H1 (cell line): ENCODE results near the gene TMEM151A. TPM values are rescaled to one million over a fixed set of nuclear protein-coding genes. Genes with fewer than 3 reads are reported as not detected.

Experiments
- CTCF ChIA-PET: fragments of 300-600 bp; sonication (Branson Sonifier 250); formaldehyde crosslinking; loops from one replicate; lab custom pipeline; 2021; ENCODE audit not compliant: partially characterized antibody; lab: Charles Lee
- POLR2A ChIA-PET: fragments of 300-600 bp; sonication (Branson Sonifier 250); formaldehyde crosslinking; loops from one replicate; lab custom pipeline; 2021; ENCODE audit warnings: inconsistent platforms; ENCODE audit not compliant: partially characterized antibody; lab: Charles Lee
- DNase-seq, 2 experiments: peaks; one replicate each; pipeline versions ENCODE4 v3.0.0 to v3.0.0-alpha.2; 2010 to 2022; ENCODE audit warnings: low spot score in 2 of 2, low read depth in 1 of 2, mixed read lengths in 1 of 2
- FAIRE-seq: peaks from 2 replicates; lab custom pipeline; 2011; peaks lifted over from hg19 to GRCh38; lab: Jason Lieb, UNC
- H2AFZ ChIP-seq: 2 replicates; pipeline ENCODE4 v1.8.1; 2012; ENCODE audit warnings: low read length, inconsistent platforms
- H2AK5ac ChIP-seq: 2 replicates; pipeline ENCODE4 v1.6.1; 2013; ENCODE audit warnings: low read depth, low read length
- H2BK120ac ChIP-seq: replicated peaks from 2 replicates; pipeline ENCODE3; 2013; ENCODE audit warnings: low read depth, low read length, inconsistent platforms
- H2BK12ac ChIP-seq: 2 replicates; pipeline ENCODE4 v1.6.1; 2013; ENCODE audit warnings: low read depth, low read length
- H2BK15ac ChIP-seq: 2 replicates; pipeline ENCODE4 v1.6.1; 2013; ENCODE audit warnings: low read length
- H2BK20ac ChIP-seq: 2 replicates; pipeline ENCODE4 v1.6.1; 2013; ENCODE audit warnings: low read length
- H2BK5ac ChIP-seq: 2 replicates; pipeline ENCODE4 v1.6.1; 2013; ENCODE audit warnings: low read depth, low read length
- H3K14ac ChIP-seq: 2 replicates; pipeline ENCODE4 v1.6.1; 2013; ENCODE audit warnings: inconsistent platforms; ENCODE audit not compliant: insufficient read length
- H3K18ac ChIP-seq: 2 replicates; pipeline ENCODE4 v1.6.1; 2013; ENCODE audit warnings: low read length; ENCODE audit errors: extremely low read depth
- H3K23ac ChIP-seq: 2 replicates; pipeline ENCODE4 v1.6.1; 2013; ENCODE audit warnings: inconsistent platforms; ENCODE audit not compliant: insufficient read length
- H3K23me2 ChIP-seq: 2 replicates; pipeline ENCODE4 v1.6.1; 2013; ENCODE audit warnings: low read depth, low read length
- H3K27ac ChIP-seq: 2 replicates; pipeline ENCODE4 v1.6.1; 2011; ENCODE audit warnings: low read depth, low read length, inconsistent platforms
- H3K27me3 ChIP-seq, 4 experiments: replicated peaks in 1 of 4; 1 replicate in 1 of 4; 2 replicates in 3 of 4; pipeline versions ENCODE4 v1.6.1 to v1.8.1; 2011 to 2013; ENCODE audit warnings: low read length in 3 of 4, mild to moderate bottlenecking in 3 of 4, inconsistent platforms in 2 of 4, mixed read lengths in 2 of 4, moderate library complexity in 1 of 4; ENCODE audit not compliant: control insufficient read depth in 3 of 4, insufficient read depth in 3 of 4; ENCODE audit errors: extremely low read depth in 1 of 4
- H3K36me3 ChIP-seq, 4 experiments: 2 replicates each; pipeline versions ENCODE4 v1.6.1 to v1.8.1; 2011 to 2013; ENCODE audit warnings: mild to moderate bottlenecking in 4 of 4, low read length in 3 of 4, moderate library complexity in 2 of 4, control low read depth in 1 of 4, inconsistent platforms in 1 of 4; ENCODE audit not compliant: insufficient read depth in 4 of 4, control insufficient read depth in 2 of 4
- H3K4ac ChIP-seq: replicated peaks from 2 replicates; pipeline ENCODE3; 2013; ENCODE audit warnings: low read length, low read depth, mixed read lengths, inconsistent platforms; ENCODE audit not compliant: insufficient read length
- H3K4me1 ChIP-seq, 4 experiments: replicated peaks in 1 of 4; 1 replicate in 1 of 4; 2 replicates in 3 of 4; pipeline versions ENCODE4 v1.6.1 to v1.8.1; 2011 to 2013; ENCODE audit warnings: low read length in 3 of 4, inconsistent platforms in 2 of 4, mixed read lengths in 1 of 4; ENCODE audit not compliant: insufficient read depth in 4 of 4, control insufficient read depth in 3 of 4
- H3K4me2 ChIP-seq, 2 experiments: 2 replicates each; pipeline versions ENCODE4 v1.6.1 to v1.8.1; 2011 to 2013; ENCODE audit warnings: low read depth in 2 of 2, low read length in 2 of 2, control low read depth in 1 of 2, inconsistent platforms in 1 of 2, mild to moderate bottlenecking in 1 of 2; ENCODE audit not compliant: insufficient read depth in 1 of 2
- H3K4me3 ChIP-seq, 4 experiments: fragments of 200-600, 300-600 bp in 1 of 4; sonication (generic), shearing (Covaris generic), sonication (Bioruptor Twin) in 1 of 4; 2 replicates each; pipeline versions ENCODE4 v1.5.1 to v1.8.1; 2011 to 2016; ENCODE audit warnings: low read length in 4 of 4, low read depth in 3 of 4, control low read depth in 2 of 4, inconsistent platforms in 2 of 4, mild to moderate bottlenecking in 2 of 4, mixed read lengths in 1 of 4, moderate library complexity in 1 of 4; ENCODE audit not compliant: insufficient read depth in 2 of 4; ENCODE audit errors: extremely low read depth in 1 of 4
- H3K56ac ChIP-seq: replicated peaks from 2 replicates; pipeline ENCODE3; 2013; ENCODE audit warnings: low read depth, mild to moderate bottlenecking, mixed read lengths, low read length, inconsistent platforms; ENCODE audit not compliant: insufficient read length
- H3K79me1 ChIP-seq: 2 replicates; pipeline ENCODE4 v1.6.1; 2013; ENCODE audit warnings: low read depth, low read length, control low read depth
- H3K79me2 ChIP-seq, 2 experiments: 2 replicates each; pipeline versions ENCODE4 v1.6.1 to v1.8.1; 2012 to 2013; ENCODE audit warnings: low read length in 2 of 2, mild to moderate bottlenecking in 2 of 2, inconsistent platforms in 1 of 2; ENCODE audit not compliant: insufficient read depth in 2 of 2, control insufficient read depth in 1 of 2
- H3K9ac ChIP-seq, 4 experiments: replicated peaks in 1 of 4; 1 replicate in 1 of 4; 2 replicates in 3 of 4; pipeline versions ENCODE4 v1.6.1 to v1.8.1; 2011 to 2013; ENCODE audit warnings: low read depth in 3 of 4, low read length in 3 of 4, control low read depth in 2 of 4, mild to moderate bottlenecking in 2 of 4, moderate library complexity in 2 of 4, inconsistent platforms in 1 of 4; ENCODE audit errors: extremely low read depth in 1 of 4
- H3K9me3 ChIP-seq, 2 experiments: 2 replicates each; pipeline versions ENCODE4 v1.6.1 to v1.8.1; 2012 to 2013; ENCODE audit warnings: mild to moderate bottlenecking in 2 of 2, moderate library complexity in 2 of 2, control low read depth in 1 of 2, inconsistent platforms in 1 of 2, low read depth in 1 of 2, low read length in 1 of 2, mixed read lengths in 1 of 2; ENCODE audit not compliant: insufficient read depth in 2 of 2
- H4K20me1 ChIP-seq, 2 experiments: replicated peaks in 1 of 2; 2 replicates each; pipeline versions ENCODE3 to v1.8.1; 2011 to 2013; ENCODE audit warnings: inconsistent platforms in 2 of 2, low read length in 2 of 2, mild to moderate bottlenecking in 1 of 2; ENCODE audit not compliant: insufficient read depth in 2 of 2, control insufficient read depth in 1 of 2
- H4K5ac ChIP-seq: 2 replicates; pipeline ENCODE4 v1.6.1; 2013; ENCODE audit warnings: low read length, low read depth, mixed read lengths, inconsistent platforms; ENCODE audit not compliant: insufficient read length
- H4K8ac ChIP-seq: 2 replicates; pipeline ENCODE4 v1.8.0; 2013; ENCODE audit warnings: mild to moderate bottlenecking, moderate library complexity, low read length, inconsistent platforms; ENCODE audit not compliant: insufficient read depth; ENCODE audit errors: extremely low read depth
- H4K91ac ChIP-seq: replicated peaks from 2 replicates; pipeline ENCODE3; 2013; ENCODE audit warnings: low read length, mixed read lengths, inconsistent platforms; ENCODE audit not compliant: insufficient read length
- CBX5 ChIP-seq: fragments of 300-800, 300-1000 bp; sonication (generic); IDR thresholded peaks from 2 replicates; pipeline ENCODE4 v1.7.1; 2016; ENCODE audit warnings: antibody characterized with exemption, low read length, low read depth
- CEBPB ChIP-seq: IDR thresholded peaks from 2 replicates; pipeline ENCODE4 v1.6.1; 2012; ENCODE audit warnings: low read depth, low read length
- E2F6 ChIP-seq: IDR thresholded peaks from 2 replicates; pipeline ENCODE4 v1.6.1; 2012; ENCODE audit warnings: inconsistent platforms
- EGR1 ChIP-seq: IDR thresholded peaks from 2 replicates; pipeline ENCODE4 v1.6.1; 2011; ENCODE audit warnings: low read depth, low read length, borderline replicate concordance
- FOSL1 ChIP-seq: IDR thresholded peaks from 2 replicates; pipeline ENCODE4 v1.6.1; 2011; ENCODE audit warnings: mild to moderate bottlenecking, low read depth, low read length, moderate library complexity; ENCODE audit not compliant: insufficient read depth
- SIX5 ChIP-seq: IDR thresholded peaks from 2 replicates; pipeline ENCODE4 v1.6.1; 2011; ENCODE audit warnings: mild to moderate bottlenecking, low read depth, low read length
- SP1 ChIP-seq: IDR thresholded peaks from 2 replicates; pipeline ENCODE4 v1.6.1; 2011; ENCODE audit warnings: low read depth, low read length
- SP2 ChIP-seq: IDR thresholded peaks from 2 replicates; pipeline ENCODE4 v1.6.1; 2012; ENCODE audit warnings: mild to moderate bottlenecking, low read length, inconsistent platforms
- TAF7 ChIP-seq: optimal IDR thresholded peaks from 2 replicates; pipeline ENCODE3; 2011; ENCODE audit warnings: low read depth, mild to moderate bottlenecking, inconsistent platforms, low read length, moderate library complexity, borderline replicate concordance
- USF2 ChIP-seq: IDR thresholded peaks from 2 replicates; pipeline ENCODE4 v1.6.1; 2011; ENCODE audit warnings: low read length, improper control_type of control experiment
- WGBS, 2 experiments: shearing (Covaris generic) in 1 of 2; methylation state at CpG; one replicate each; pipeline versions ENCODE4 v1.1.6 to v1.1.7; 2013 to 2015; ENCODE audit warnings: low lambda C conversion rate in 2 of 2, mixed read lengths in 2 of 2, inconsistent platforms in 1 of 2, low coverage in 1 of 2, missing lambda C conversion rate in 1 of 2; ENCODE audit not compliant: insufficient replicate concordance in 2 of 2, insufficient coverage in 1 of 2, insufficient read length in 1 of 2; ENCODE audit errors: extremely low coverage in 1 of 2, missing lambda C conversion rate in 1 of 2; 5-methylcytosine and 5-hydroxymethylcytosine counted together
- polyA plus RNA-seq, 7 experiments: library from polyadenylated mRNA; depleted of rRNA in 3 of 7; stranded (reverse) in 5 of 7; unstranded in 2 of 7; fragments of >200 nt in 5 of 7; fragments of 200-250 nt in 2 of 7; gene quantifications; 1 replicate in 5 of 7; 2 replicates in 1 of 7; 4 replicates in 1 of 7; pipeline versions ENCODE4 v1.2.1 to v1.2.3, GENCODE V29; 2011 to 2013; ENCODE audit warnings: missing spikeins in 2 of 7, mixed read lengths in 2 of 7
- total RNA-seq: library from RNA; stranded (reverse); fragmentation: NEBNext Ultra II Directional; extraction: Animal tissue kit (Norgen Biotek cat#: 25700); gene quantifications from 2 replicates; pipeline ENCODE4 v1.2.1, GENCODE V29; 2021

Gene TMEM151A
- total and polyA plus RNA-seq, 2 of the 8 experiments (the other 6 are each of a cell fraction or from before 2014, with no cell fraction given), result 3.2 TPM

- Histone ChIP-seq H3K23me2 (peaks cover 12% of the 10 kb centered on the region; the same call in 1 of the 2 replicates), H2BK15ac (no peak overlapping the region), H2AFZ (no peak overlapping the region), H4K91ac (no peak overlapping the region), H3K4ac (no peak overlapping the region), H4K5ac (no peak overlapping the region), H2AK5ac (no peak overlapping the region), H2BK120ac (no peak overlapping the region), H4K8ac (peak overlapping the region; percentile 88; the same call in 1 of the 2 replicates), H3K27ac (no peak overlapping the region), H2BK5ac (no peak overlapping the region), H3K9ac (peak overlapping the region in 3 of 4 experiments; percentile 39 to 82 (median 80); a peak in 6 of 7 replicates), H3K23ac (no peak overlapping the region), H3K36me3 (peaks cover 0 to 2% (median 0%) of the 10 kb centered on the region in 4 experiments; a peak in 1 of 8 replicates), H3K27me3 (peaks cover 2 to 24% (median 18%) of the 10 kb centered on the region in 4 experiments), H3K9me3 (no peaks in the 10 kb centered on the region), H4K20me1 (peaks cover 8 to 13% of the 10 kb centered on the region in 2 experiments), H3K4me3 (peak overlapping the region; percentile 76 to 94 (median 92)), H3K79me2 (peaks cover 0 to 9% of the 10 kb centered on the region in 2 experiments; a peak in 1 of 4 replicates), H3K14ac (no peak overlapping the region), H3K18ac (no peak overlapping the region), H2BK12ac (no peak overlapping the region), H3K4me1 (peaks cover 0 to 24% (median 6%) of the 10 kb centered on the region in 4 experiments; a peak in 5 of 7 replicates), H3K56ac (no peak overlapping the region), H3K4me2 (peak overlapping the region; percentile 74 to 93), H3K79me1 (peaks cover 6% of the 10 kb centered on the region), H2BK20ac (no peak overlapping the region)
- POLR2A ChIA-PET, result interaction anchor here (0.8 to 4.5 kb wide), 16 partner anchors 8 to 238 kb away, joined by 3 to 29 read pairs (median 7); partner anchors contain the start of genes BRMS1, CD248, CNIH2 and RAB1B
- 56% methylated on average over 20 of the region's 20 CpGs; no CpG with 5 or more reads in 1 of the 2 experiments for WGBS, 2 experiments
- CTCF ChIA-PET, result interaction anchor here (1.2 to 6.9 kb wide), 14 partner anchors 11 to 219 kb away, joined by 3 to 57 read pairs (median 4); partner anchors contain the start of genes CNIH2, RAB1B and RIN1
- DNase-seq (peak in 1 of 2 experiments; percentile 47), FAIRE-seq (no peak)
- TF ChIP-seq CEBPB (no peak), CBX5 (no peak), SP2 (no peak), TAF7 (no peak), EGR1 (no peak), USF2 (no peak), SP1 (no peak), SIX5 (no peak), FOSL1 (no peak), E2F6 (no peak)
Measured at GRCh38 chr11:66287889-66288670, 3.6 kb upstream of the TMEM151A start.
